CD14-positive monocyte (primary cell): Measurements from ENCODE around the gene CALML3. TPM values are rescaled to one million over a fixed set of nuclear protein-coding genes. Genes with fewer than 3 reads are reported as not detected.

Experiments used
- DNase-seq, 3 donors: peaks; one replicate each; pipeline ENCODE4 v3.0.0-alpha.2; 2011 to 2022
- H2AFZ ChIP-seq: 2 replicates; pipeline ENCODE4 v1.6.0; 2012; ENCODE audit warnings: mild to moderate bottlenecking, low read depth, low read length, inconsistent platforms; ENCODE audit not compliant: insufficient read depth, poor library complexity, severe bottlenecking
- H3K27ac ChIP-seq, 2 donors: 1 replicate in 1 of 2; 2 replicates in 1 of 2; pipeline ENCODE4 v1.5.1; 2012 to 2013; ENCODE audit warnings: low read length in 2 of 2, control low read depth in 1 of 2, inconsistent platforms in 1 of 2, low read depth in 1 of 2, mild to moderate bottlenecking in 1 of 2
- H3K27me3 ChIP-seq, 2 donors: one replicate each; pipeline versions ENCODE4 v1.6.0 to v1.6.1; 2011 to 2013; ENCODE audit warnings: low read length in 2 of 2; ENCODE audit not compliant: control insufficient read depth in 2 of 2, insufficient read depth in 2 of 2
- H3K36me3 ChIP-seq, 2 donors: replicated peaks in 1 of 2; 1 replicate in 1 of 2; 2 replicates in 1 of 2; pipeline versions ENCODE4 v1.5.1 to v1.6.1; 2012 to 2013; ENCODE audit warnings: low read length in 2 of 2, control low read depth in 1 of 2, inconsistent platforms in 1 of 2, mild to moderate bottlenecking in 1 of 2; ENCODE audit not compliant: insufficient read depth in 2 of 2, control insufficient read depth in 1 of 2
- H3K4me1 ChIP-seq, 2 donors: 1 replicate in 1 of 2; 2 replicates in 1 of 2; pipeline versions ENCODE4 v1.5.1 to v1.6.1; 2012 to 2013; ENCODE audit warnings: low read length in 2 of 2, control low read depth in 1 of 2, inconsistent platforms in 1 of 2, mild to moderate bottlenecking in 1 of 2, moderate library complexity in 1 of 2; ENCODE audit not compliant: insufficient read depth in 2 of 2, control insufficient read depth in 1 of 2
- H3K4me2 ChIP-seq: replicated peaks from 2 replicates; pipeline ENCODE3; 2012; ENCODE audit warnings: low read length, moderate library complexity, mild to moderate bottlenecking; ENCODE audit not compliant: poor library complexity, severe bottlenecking; ENCODE audit errors: extremely low read depth
- H3K4me3 ChIP-seq, 3 experiments: fragments of 200-600 bp in 1 of 3; sonication (generic) in 1 of 3; replicated peaks in 1 of 3; 1 replicate in 2 of 3; 2 replicates in 1 of 3; pipeline ENCODE4 v1.5.1; 2011 to 2013; ENCODE audit warnings: low read length in 3 of 3, mild to moderate bottlenecking in 3 of 3, control low read depth in 2 of 3, low read depth in 2 of 3, inconsistent platforms in 1 of 3, moderate library complexity in 1 of 3
- H3K79me2 ChIP-seq: 2 replicates; pipeline ENCODE4 v1.6.0; 2012; ENCODE audit warnings: mild to moderate bottlenecking, control low read depth, inconsistent platforms, low read length, moderate library complexity; ENCODE audit not compliant: insufficient read depth
- H3K9ac ChIP-seq: 2 replicates; pipeline ENCODE4 v1.6.0; 2017; ENCODE audit warnings: low read length, mild to moderate bottlenecking; ENCODE audit not compliant: insufficient read depth, poor library complexity, severe bottlenecking
- H3K9me3 ChIP-seq, 2 donors: replicated peaks in 1 of 2; 1 replicate in 1 of 2; 2 replicates in 1 of 2; pipeline versions ENCODE4 v1.5.1 to v1.6.1; 2012 to 2013; ENCODE audit warnings: low read length in 2 of 2, control low read depth in 1 of 2; ENCODE audit not compliant: control insufficient read depth in 1 of 2, insufficient read depth in 1 of 2
- H4K20me1 ChIP-seq: 2 replicates; pipeline ENCODE4 v1.6.0; 2012; ENCODE audit warnings: mild to moderate bottlenecking, low read length, control low read depth, moderate library complexity; ENCODE audit not compliant: insufficient read depth
- H3K27ac Mint-ChIP-seq, 7 donors: one replicate each; pipeline ENCODE4 v1.8.0; 2020; ENCODE audit warnings: mild to moderate bottlenecking in 7 of 7, mixed read lengths in 7 of 7, moderate library complexity in 6 of 7, inconsistent platforms in 2 of 7
- H3K27me3 Mint-ChIP-seq, 3 donors: one replicate each; pipeline ENCODE4 v1.8.0; 2021 to 2022; ENCODE audit warnings: low read depth in 3 of 3, mild to moderate bottlenecking in 3 of 3, mixed read lengths in 3 of 3, moderate library complexity in 3 of 3, inconsistent platforms in 1 of 3
- H3K36me3 Mint-ChIP-seq, 2 donors: one replicate each; pipeline ENCODE4 v1.8.0; 2020; ENCODE audit warnings: mixed read lengths in 2 of 2, inconsistent platforms in 1 of 2, mild to moderate bottlenecking in 1 of 2
- H3K4me1 Mint-ChIP-seq: one replicate; pipeline ENCODE4 v1.8.0; 2020; ENCODE audit warnings: mild to moderate bottlenecking, mixed read lengths
- H3K4me3 Mint-ChIP-seq, 2 donors: one replicate each; pipeline ENCODE4 v1.8.0; 2020; ENCODE audit warnings: mild to moderate bottlenecking in 2 of 2, mixed read lengths in 2 of 2, moderate library complexity in 1 of 2
- H3K9me3 Mint-ChIP-seq, 7 donors: one replicate each; pipeline ENCODE4 v1.8.0; 2020 to 2022; ENCODE audit warnings: mixed read lengths in 7 of 7, mild to moderate bottlenecking in 6 of 7, moderate library complexity in 6 of 7, inconsistent platforms in 2 of 7
- WGBS: methylation state at CpG from one replicate; pipeline ENCODE4 v1.1.5; 2013; ENCODE audit warnings: missing lambda C conversion rate; ENCODE audit not compliant: insufficient coverage; 5-methylcytosine and 5-hydroxymethylcytosine counted together
- intact Hi-C, 2 donors: fragments of 100-400 bp; cut with micrococcal nuclease; formaldehyde crosslinking; loops; one replicate each; pipeline versions ENCODE4 v1.15.0 to v1.15.1; 2023
- polyA plus RNA-seq, 3 donors: library from polyadenylated mRNA; depleted of rRNA in 1 of 3; unstranded in 2 of 3; stranded (reverse) in 1 of 3; fragments of 300-500 nt in 2 of 3; fragments of >200 nt in 1 of 3; fragmentation: Illumina TruSeq in 2 of 3; gene quantifications; 1 replicate in 2 of 3; 2 replicates in 1 of 3; pipeline ENCODE4 v1.2.3, GENCODE V29; 2012 to 2021
- TF ChIP-seq, protein P1 (sequence below): fragments of 200-600 bp; IDR thresholded peaks from one replicate; pipeline ENCODE4 v1.8.0; 2022; ENCODE audit warnings: antibody characterized with exemption, mild to moderate bottlenecking

Gene CALML3
- polyA plus RNA-seq, 3 donors = not detected

DNA sequence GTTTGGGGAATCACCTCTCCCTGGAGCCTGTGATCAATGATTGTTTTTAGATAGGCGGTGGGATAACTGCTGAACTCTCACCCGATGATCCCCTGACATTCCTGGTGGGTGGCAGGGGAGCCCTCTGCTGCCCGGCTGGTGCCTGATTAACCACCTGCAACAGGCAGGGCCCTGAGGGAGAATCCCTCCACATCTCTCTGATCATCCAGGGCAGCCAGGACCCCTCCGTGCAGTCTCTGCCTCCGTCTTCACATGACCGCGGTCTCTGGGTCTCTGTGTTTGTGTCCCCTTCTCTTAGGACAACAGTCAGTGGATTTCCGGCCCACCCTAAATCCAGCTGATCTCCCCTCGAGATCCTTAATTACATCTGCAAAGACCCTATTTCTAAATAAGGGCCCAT lies 42.7 kb upstream of the CALML3 start:
- no peaks in the 10 kb centered on the region for H3K4me1 Mint-ChIP-seq
- no peak overlapping the region for H3K27ac Mint-ChIP-seq
- H3K4me1 ChIP-seq = no peaks in the 10 kb centered on the region
- intact Hi-C loops = no loop called here
- no peak overlapping the region for H3K9ac ChIP-seq
- no peak overlapping the region for H3K4me2 ChIP-seq
- no peak overlapping the region for H3K4me3 ChIP-seq
- WGBS = 100% methylated on average over 6 of the region's 9 CpGs
- H3K36me3 ChIP-seq = no peaks in the 10 kb centered on the region
- H2AFZ ChIP-seq = no peak overlapping the region
- no peaks in the 10 kb centered on the region for H3K79me2 ChIP-seq
- TF ChIP-seq, protein P1, sequence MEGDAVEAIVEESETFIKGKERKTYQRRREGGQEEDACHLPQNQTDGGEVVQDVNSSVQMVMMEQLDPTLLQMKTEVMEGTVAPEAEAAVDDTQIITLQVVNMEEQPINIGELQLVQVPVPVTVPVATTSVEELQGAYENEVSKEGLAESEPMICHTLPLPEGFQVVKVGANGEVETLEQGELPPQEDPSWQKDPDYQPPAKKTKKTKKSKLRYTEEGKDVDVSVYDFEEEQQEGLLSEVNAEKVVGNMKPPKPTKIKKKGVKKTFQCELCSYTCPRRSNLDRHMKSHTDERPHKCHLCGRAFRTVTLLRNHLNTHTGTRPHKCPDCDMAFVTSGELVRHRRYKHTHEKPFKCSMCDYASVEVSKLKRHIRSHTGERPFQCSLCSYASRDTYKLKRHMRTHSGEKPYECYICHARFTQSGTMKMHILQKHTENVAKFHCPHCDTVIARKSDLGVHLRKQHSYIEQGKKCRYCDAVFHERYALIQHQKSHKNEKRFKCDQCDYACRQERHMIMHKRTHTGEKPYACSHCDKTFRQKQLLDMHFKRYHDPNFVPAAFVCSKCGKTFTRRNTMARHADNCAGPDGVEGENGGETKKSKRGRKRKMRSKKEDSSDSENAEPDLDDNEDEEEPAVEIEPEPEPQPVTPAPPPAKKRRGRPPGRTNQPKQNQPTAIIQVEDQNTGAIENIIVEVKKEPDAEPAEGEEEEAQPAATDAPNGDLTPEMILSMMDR = no peak
- H3K4me3 Mint-ChIP-seq = no peak overlapping the region
- H3K9me3 ChIP-seq = no peaks in the 10 kb centered on the region
- DNase-seq = no peak
- peaks cover 0 to 2% (median 0%) of the 10 kb centered on the region in 7 donors for H3K9me3 Mint-ChIP-seq
- no peak overlapping the region for H3K27ac ChIP-seq
- H3K27me3 ChIP-seq = no peaks in the 10 kb centered on the region
- H3K27me3 Mint-ChIP-seq = peaks cover 5 to 12% (median 5%) of the 10 kb centered on the region in 3 donors
- H4K20me1 ChIP-seq = no peaks in the 10 kb centered on the region
- no peaks in the 10 kb centered on the region for H3K36me3 Mint-ChIP-seq

- Histone ChIP-seq H2AFZ (no peak overlapping the region), H3K36me3 (no peaks in the 10 kb centered on the region), H4K20me1 (no peaks in the 10 kb centered on the region), H3K27ac (no peak overlapping the region), H3K4me2 (no peak overlapping the region), H3K4me1 (no peaks in the 10 kb centered on the region), H3K9me3 (no peaks in the 10 kb centered on the region), H3K9ac (no peak overlapping the region), H3K27me3 (no peaks in the 10 kb centered on the region), H3K4me3 (no peak overlapping the region), H3K79me2 (no peaks in the 10 kb centered on the region)
- TF ChIP-seq, protein P1 = no peak
- no peak for DNase-seq
- peaks cover 0 to 2% (median 0%) of the 10 kb centered on the region in 7 donors for H3K9me3 Mint-ChIP-seq
- no peak overlapping the region for H3K27ac Mint-ChIP-seq
- no peaks in the 10 kb centered on the region for H3K36me3 Mint-ChIP-seq
- 50% methylated on average over 1 of the region's 3 CpGs for WGBS
- H3K4me3 Mint-ChIP-seq = no peak overlapping the region
- H3K27me3 Mint-ChIP-seq = peaks cover 0 to 7% (median 5%) of the 10 kb centered on the region in 3 donors
- intact Hi-C loops = no loop called here
- H3K4me1 Mint-ChIP-seq = no peaks in the 10 kb centered on the region
These were observed 40.6 kb upstream of the CALML3 start for GRCh38 chr10:5484205-5484604.
